ENCODE data around the gene ZNF605. TPM values are rescaled to one million over a fixed set of nuclear protein-coding genes. Genes with fewer than 3 reads are reported as not detected.
"Not testable (repeated sequence)": the region's sequence is repeated elsewhere in the genome, so short reads cannot be mapped to it uniquely, and the experiment has no call there.

The ZNF605 gene
- 1 to 10 TPM; 9.6 to 9.9 TPM for total RNA-seq

DNA sequence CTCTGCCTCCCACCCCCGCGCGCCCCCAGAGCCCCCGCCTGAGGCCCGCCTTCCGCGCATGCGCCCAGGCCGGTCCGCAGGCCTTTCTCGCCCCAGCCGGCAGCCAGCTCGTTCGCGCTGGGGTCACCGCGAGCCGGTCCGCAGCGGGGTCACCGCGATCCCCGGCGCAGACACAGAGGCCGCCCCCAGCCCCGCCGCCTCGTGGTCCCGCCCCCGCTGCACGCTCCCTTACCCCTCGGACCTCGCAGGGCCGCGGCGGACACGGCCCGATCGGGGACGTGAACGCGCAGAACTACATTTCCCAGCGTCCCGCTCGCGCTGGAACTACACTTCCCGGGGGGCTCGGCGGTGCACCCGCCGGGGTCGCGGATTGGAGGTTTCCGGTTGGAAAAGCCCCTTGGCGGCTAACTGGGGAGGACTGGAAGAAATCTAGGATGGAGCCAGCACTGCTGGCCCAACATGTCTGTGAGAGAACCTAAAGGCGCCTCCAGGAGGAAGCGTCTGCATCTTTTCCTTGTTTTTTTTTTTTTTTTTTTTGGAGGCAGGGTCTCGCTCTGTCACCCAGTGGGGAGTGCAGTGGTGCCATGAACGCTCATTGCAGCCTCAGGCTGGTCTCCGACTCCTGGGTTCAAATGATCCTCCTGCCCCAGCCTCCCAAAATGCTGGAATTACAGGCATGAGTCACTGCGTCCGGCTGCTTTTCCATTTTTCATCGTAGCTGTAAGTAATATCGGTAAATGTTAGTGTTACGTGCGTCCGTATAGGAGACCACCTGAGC lies at the start of gene ZNF605:
Gene ZNF605, minus strand, starts transcription at position 296 of the 778 bp plus-strand sequence. CDS start 10,671 bp downstream, outside the sequence.
- ChIA-PET POLR2A (interaction anchor here (1.0 to 1.8 kb wide), 5 partner anchors 31 to 225 kb away, joined by 3 to 7 read pairs (median 5); partner anchors contain the start of gene ZNF26), CTCF (no interaction called here)
- Mint-ChIP-seq H3K9me3 (ENCODE audit: insufficient read depth) (peaks cover 10% of the 10 kb centered on the region), H3K27me3 (ENCODE audit: low read depth) (no peaks in the 10 kb centered on the region), H3K27ac (peak within 1 kb of the TSS; percentile 95), H3K4me1 (ENCODE audit: low read depth) (peaks cover 15% of the 10 kb centered on the region), H3K36me3 (ENCODE audit: low read depth) (peaks cover 37% of the 10 kb centered on the region), H3K4me3 (peak within 1 kb of the TSS; percentile 84)
- DNase-seq (peak; percentile 90), ATAC-seq (peak; percentile 90)

DNA sequence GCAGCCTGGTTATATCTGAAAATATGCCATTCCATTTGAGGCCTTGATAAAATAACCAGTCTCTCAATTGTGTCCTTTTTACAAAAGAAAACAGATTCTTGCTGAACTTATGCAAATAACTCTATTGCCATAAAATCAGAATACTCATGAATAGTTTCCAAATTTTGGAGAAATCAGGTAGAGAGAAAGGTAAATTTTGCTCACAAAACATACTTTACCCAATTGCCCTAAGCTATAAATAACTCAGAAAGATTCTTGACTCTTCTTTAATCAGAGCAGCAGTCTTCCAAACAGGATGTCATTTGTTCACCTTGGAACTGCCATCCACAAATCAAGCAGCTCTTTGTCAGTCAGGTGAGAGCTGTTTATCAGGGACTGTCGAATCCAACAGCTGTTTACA lies 42.6 kb upstream of the ZNF605 start:
- H3K9me3 Mint-ChIP-seq (ENCODE audit: insufficient read depth), result peaks cover 42% of the 10 kb centered on the region
- POLR2A ChIA-PET, result interaction anchor here (0.7 kb wide), 1 partner anchor 148 kb away, joined by 3 read pairs; no protein-coding TSS in a partner anchor
- CTCF ChIA-PET, result interaction anchor here (1.5 kb wide), 1 partner anchor 9 kb away, joined by 3 read pairs; no protein-coding TSS in a partner anchor

DNA sequence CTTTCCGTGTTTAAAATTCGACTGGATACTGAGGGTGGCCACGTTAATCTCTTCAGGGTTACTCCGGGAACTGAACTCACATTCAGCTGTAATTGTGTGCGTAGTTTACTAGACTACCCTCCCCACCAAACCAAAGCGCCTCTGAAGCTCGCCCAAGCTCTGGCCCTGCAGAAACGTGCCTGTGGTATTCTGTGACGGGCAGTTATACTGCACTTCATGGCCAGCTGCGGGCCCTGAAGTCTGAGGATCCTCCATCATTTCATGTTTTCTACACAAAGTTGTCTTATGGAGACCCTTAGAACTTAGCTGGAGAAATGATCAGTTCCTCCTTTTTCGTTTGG lies 30.7 kb upstream of the ZNF605 start:
- peaks cover 61% of the 10 kb centered on the region for H3K36me3 Mint-ChIP-seq (ENCODE audit: low read depth)
- H3K27ac Mint-ChIP-seq, result peak overlapping the region; percentile 96
- DNase-seq (no peak), ATAC-seq (no peak)
- POLR2A ChIA-PET, result interaction anchor here (0.6 to 3.0 kb wide), 10 partner anchors 11 to 144 kb away, joined by 3 to 19 read pairs (median 6); partner anchors contain the start of genes ZNF10, ZNF605, ZNF84 and ZNF891
- peaks cover 35% of the 10 kb centered on the region for H3K9me3 Mint-ChIP-seq (ENCODE audit: insufficient read depth)
- CTCF ChIA-PET, result interaction anchor here (0.7 to 1.4 kb wide), 4 partner anchors 11 to 194 kb away, joined by 3 to 4 read pairs (median 3); partner anchors contain the start of gene ZNF268
- H3K4me1 Mint-ChIP-seq (ENCODE audit: low read depth), result peaks cover 27% of the 10 kb centered on the region
- peak overlapping the region; percentile 88 for H3K4me3 Mint-ChIP-seq
- H3K27me3 Mint-ChIP-seq (ENCODE audit: low read depth), result no peaks in the 10 kb centered on the region

More for the DNA sequence above, 42.6 kb upstream of the ZNF605 start:
- H3K27ac Mint-ChIP-seq, result no peak overlapping the region
- ATAC-seq (no peak), DNase-seq (no peak)
- no peaks in the 10 kb centered on the region for H3K4me1 Mint-ChIP-seq (ENCODE audit: low read depth)
- no peaks in the 10 kb centered on the region for H3K27me3 Mint-ChIP-seq (ENCODE audit: low read depth)
- H3K4me3 Mint-ChIP-seq, result no peak overlapping the region
- peaks cover 80% of the 10 kb centered on the region for H3K36me3 Mint-ChIP-seq (ENCODE audit: low read depth)

- DNase-seq, result peak; percentile 93
- ChIA-PET CTCF (interaction anchor here (0.8 to 1.4 kb wide), 4 partner anchors 10 to 195 kb away, joined by 3 to 4 read pairs (median 3); partner anchors contain the start of gene ZNF268), POLR2A (interaction anchor here (0.6 to 3.0 kb wide), 13 partner anchors 15 to 195 kb away, joined by 3 to 19 read pairs (median 6); partner anchors contain the start of genes ZNF10, ZNF268, ZNF605 and ZNF84)
- Mint-ChIP-seq H3K4me3 (peak within 1 kb of the TSS; percentile 88), H3K9me3 (ENCODE audit: insufficient read depth) (peaks cover 40% of the 10 kb centered on the region), H3K4me1 (ENCODE audit: low read depth) (peaks cover 27% of the 10 kb centered on the region), H3K27ac (peak within 1 kb of the TSS; percentile 96), H3K27me3 (ENCODE audit: low read depth) (no peaks in the 10 kb centered on the region), H3K36me3 (ENCODE audit: low read depth) (peaks cover 58% of the 10 kb centered on the region)
- peak; percentile 96 for ATAC-seq
These were observed 30.1 kb upstream of the ZNF605 start, which contains the start of gene ZNF26 for GRCh38 chr12:132986001-132986884. Gene ZNF26, plus strand, starts transcription at chr12:132986367. Its CDS starts 474 bp downstream, at chr12:132986841.

DNA sequence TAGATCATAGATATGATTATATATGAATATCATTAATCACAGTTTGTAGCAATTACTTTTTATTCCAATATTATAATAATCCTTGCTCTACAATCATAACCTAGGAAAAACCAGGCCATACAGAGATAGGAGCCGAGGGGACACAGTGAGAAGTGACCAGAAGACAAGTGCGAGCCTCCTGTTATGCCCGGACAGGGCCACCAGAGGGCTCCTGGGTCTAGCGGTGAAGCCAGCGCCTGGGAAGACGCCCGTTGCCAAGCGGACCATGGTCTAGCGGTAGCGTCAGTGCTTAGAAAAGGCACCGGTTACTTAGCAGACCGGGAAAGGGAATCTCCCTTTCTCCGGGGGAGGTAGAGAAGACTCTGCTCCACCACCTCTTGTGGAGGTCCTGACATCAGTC lies 20.8 kb upstream of the ZNF605 start:
- H3K27ac Mint-ChIP-seq; H3K4me3 Mint-ChIP-seq; H3K36me3 Mint-ChIP-seq (ENCODE audit: low read depth); ATAC-seq; H3K4me1 Mint-ChIP-seq (ENCODE audit: low read depth); H3K27me3 Mint-ChIP-seq (ENCODE audit: low read depth); POLR2A ChIA-PET: not testable (repeated sequence)
- DNase-seq, result peak; percentile 56
- H3K9me3 Mint-ChIP-seq (ENCODE audit: insufficient read depth), result peaks cover 60% of the 10 kb centered on the region
- CTCF ChIA-PET, result interaction anchor here (1.0 kb wide), 1 partner anchor 10 kb away, joined by 3 read pairs; the partner anchor contains the start of gene ZNF26

GRCh38 chr12:132972374-132972773 lies 16.3 kb upstream of the ZNF605 start:
- Mint-ChIP-seq H3K27ac (no peak overlapping the region), H3K27me3 (ENCODE audit: low read depth) (no peaks in the 10 kb centered on the region), H3K4me1 (ENCODE audit: low read depth) (no peaks in the 10 kb centered on the region), H3K9me3 (ENCODE audit: insufficient read depth) (peaks cover 48% of the 10 kb centered on the region), H3K4me3 (no peak overlapping the region), H3K36me3 (ENCODE audit: low read depth) (peaks cover 8% of the 10 kb centered on the region)
- ATAC-seq (no peak), DNase-seq (no peak)
- CTCF ChIA-PET, result no interaction called here
- POLR2A ChIA-PET, result no interaction called here

GRCh38 chr12:132967736-132968135 lies 11.6 kb upstream of the ZNF605 start:
- Mint-ChIP-seq H3K27me3 (ENCODE audit: low read depth) (no peaks in the 10 kb centered on the region), H3K4me1 (ENCODE audit: low read depth) (no peaks in the 10 kb centered on the region), H3K4me3 (no peak overlapping the region), H3K36me3 (ENCODE audit: low read depth) (peaks cover 15% of the 10 kb centered on the region), H3K9me3 (ENCODE audit: insufficient read depth) (peaks cover 31% of the 10 kb centered on the region), H3K27ac (no peak overlapping the region)
- CTCF ChIA-PET, result no interaction called here
- DNase-seq (no peak), ATAC-seq (no peak)
- POLR2A ChIA-PET, result no interaction called here

- no peaks in the 10 kb centered on the region for H3K4me1 Mint-ChIP-seq (ENCODE audit: low read depth)
- no peak overlapping the region for H3K4me3 Mint-ChIP-seq
- peaks cover 24% of the 10 kb centered on the region for H3K9me3 Mint-ChIP-seq (ENCODE audit: insufficient read depth)
- ChIA-PET CTCF (no interaction called here), POLR2A (no interaction called here)
- no peaks in the 10 kb centered on the region for H3K27me3 Mint-ChIP-seq (ENCODE audit: low read depth)
- ATAC-seq (no peak), DNase-seq (no peak)
- H3K27ac Mint-ChIP-seq, result no peak overlapping the region
- H3K36me3 Mint-ChIP-seq (ENCODE audit: low read depth), result peaks cover 15% of the 10 kb centered on the region
These were observed 10.7 kb upstream of the ZNF605 start for GRCh38 chr12:132966676-132967415.

GRCh38 chr12:132965796-132966195 lies 9.7 kb upstream of the ZNF605 start:
- no peaks in the 10 kb centered on the region for H3K27me3 Mint-ChIP-seq (ENCODE audit: low read depth)
- no peak overlapping the region for H3K4me3 Mint-ChIP-seq
- CTCF ChIA-PET, result no interaction called here
- H3K9me3 Mint-ChIP-seq (ENCODE audit: insufficient read depth), result peaks cover 22% of the 10 kb centered on the region
- POLR2A ChIA-PET, result no interaction called here
- no peak overlapping the region for H3K27ac Mint-ChIP-seq
- ATAC-seq (no peak), DNase-seq (no peak)
- H3K4me1 Mint-ChIP-seq (ENCODE audit: low read depth), result no peaks in the 10 kb centered on the region
- H3K36me3 Mint-ChIP-seq (ENCODE audit: low read depth), result peaks cover 21% of the 10 kb centered on the region

- CTCF ChIA-PET; H3K4me1 Mint-ChIP-seq (ENCODE audit: low read depth); H3K27me3 Mint-ChIP-seq (ENCODE audit: low read depth); ATAC-seq; POLR2A ChIA-PET; DNase-seq; H3K27ac Mint-ChIP-seq; H3K4me3 Mint-ChIP-seq: not testable (repeated sequence)
- Mint-ChIP-seq H3K36me3 (ENCODE audit: low read depth) (peaks cover 23% of the 10 kb centered on the region), H3K9me3 (ENCODE audit: insufficient read depth) (peaks cover 26% of the 10 kb centered on the region)
These were observed 7.8 kb upstream of the ZNF605 start for GRCh38 chr12:132963947-132964346.

GRCh38 chr12:132961790-132962189 lies 5.7 kb upstream of the ZNF605 start:
- DNase-seq; ATAC-seq; H3K27ac Mint-ChIP-seq; POLR2A ChIA-PET; H3K4me1 Mint-ChIP-seq (ENCODE audit: low read depth); H3K27me3 Mint-ChIP-seq (ENCODE audit: low read depth); CTCF ChIA-PET; H3K4me3 Mint-ChIP-seq: not testable (repeated sequence)
- peaks cover 24% of the 10 kb centered on the region for H3K36me3 Mint-ChIP-seq (ENCODE audit: low read depth)
- peaks cover 24% of the 10 kb centered on the region for H3K9me3 Mint-ChIP-seq (ENCODE audit: insufficient read depth)

All from activated CD8-positive, alpha-beta T cell treated with anti-CD3 and anti-CD28 coated beads, Interleukin-2, amount 10 ng/mL, durations not matched to agents 7 days and 5 days (primary cell).